HUES64 (cell line): ENCODE results near the gene DBP.
A peak's percentile ranks its signal among the peaks of the same experiment; 100 is the strongest.
"Not testable (repeated sequence)": the region's sequence is repeated elsewhere in the genome, so short reads cannot be mapped to it uniquely, and the experiment has no call there.

ENCODE experiments used
- H3K27ac ChIP-seq: 2 replicates; pipeline ENCODE4 v1.7.0; 2013; ENCODE audit warnings: low read depth, low read length, inconsistent platforms
- H3K27me3 ChIP-seq: 2 replicates; pipeline ENCODE4 v1.6.1; 2013; ENCODE audit warnings: mild to moderate bottlenecking, low read length; ENCODE audit not compliant: insufficient read depth
- H3K36me3 ChIP-seq: 2 replicates; pipeline ENCODE4 v1.6.1; 2013; ENCODE audit warnings: mild to moderate bottlenecking, low read length; ENCODE audit not compliant: insufficient read depth
- H3K4me1 ChIP-seq: 2 replicates; pipeline ENCODE4 v1.6.1; 2013; ENCODE audit warnings: mild to moderate bottlenecking, low read length, moderate library complexity; ENCODE audit not compliant: insufficient read depth
- H3K4me3 ChIP-seq: 2 replicates; pipeline ENCODE4 v1.5.1; 2013; ENCODE audit warnings: mild to moderate bottlenecking, low read length, moderate library complexity
- H3K9ac ChIP-seq: 2 replicates; pipeline ENCODE4 v1.6.1; 2013; ENCODE audit warnings: mild to moderate bottlenecking, low read depth, low read length
- H3K9me3 ChIP-seq: 2 replicates; pipeline ENCODE4 v1.6.1; 2013; ENCODE audit warnings: low read depth, low read length; ENCODE audit not compliant: insufficient read depth
- WGBS: fragments of 150-250, 120-280 bp; methylation state at CpG from one replicate; pipeline ENCODE4 v1.1.7; 2013; ENCODE audit warnings: missing lambda C conversion rate; 5-methylcytosine and 5-hydroxymethylcytosine counted together

DBP gene

GRCh38 chr19:48664476-48664875 lies 27.3 kb upstream of the DBP start:
- Histone ChIP-seq H3K9me3 (no peaks in the 10 kb centered on the region), H3K27ac (no peak overlapping the region), H3K4me1 (no peaks in the 10 kb centered on the region), H3K27me3 (no peaks in the 10 kb centered on the region), H3K36me3 (no peaks in the 10 kb centered on the region), H3K9ac (no peak overlapping the region), H3K4me3 (no peak overlapping the region)
- WGBS, result 90% methylated on average over 14 of the region's 14 CpGs

GRCh38 chr19:48663667-48664066 lies 26.5 kb upstream of the DBP start:
- H3K9me3 ChIP-seq, result no peaks in the 10 kb centered on the region
- no peak overlapping the region for H3K27ac ChIP-seq
- no peak overlapping the region for H3K4me3 ChIP-seq
- H3K36me3 ChIP-seq, result no peaks in the 10 kb centered on the region
- no peaks in the 10 kb centered on the region for H3K4me1 ChIP-seq
- H3K9ac ChIP-seq, result no peak overlapping the region
- 91% methylated on average over 4 of the region's 4 CpGs for WGBS
- no peaks in the 10 kb centered on the region for H3K27me3 ChIP-seq

GRCh38 chr19:48661711-48662090 lies 24.5 kb upstream of the DBP start:
- no peaks in the 10 kb centered on the region for H3K9me3 ChIP-seq
- 0 out of 2 replicates have a peak, but pooled peaks cover 3% of the 10 kb centered on the region for H3K4me1 ChIP-seq
- WGBS, result 96% methylated on average over 50 of the region's 50 CpGs
- H3K4me3 ChIP-seq, result no peak overlapping the region
- no peaks in the 10 kb centered on the region for H3K36me3 ChIP-seq
- H3K9ac ChIP-seq, result no peak overlapping the region
- no peak overlapping the region for H3K27ac ChIP-seq
- no peaks in the 10 kb centered on the region for H3K27me3 ChIP-seq

- Histone ChIP-seq H3K9ac (no peak overlapping the region), H3K27ac (no peak overlapping the region), H3K4me3 (no peak overlapping the region), H3K9me3 (no peaks in the 10 kb centered on the region), H3K27me3 (no peaks in the 10 kb centered on the region), H3K36me3 (no peaks in the 10 kb centered on the region), H3K4me1 (0 out of 2 replicates have a peak, but pooled peaks cover 3% of the 10 kb centered on the region)
- 88% methylated on average over 35 of the region's 35 CpGs for WGBS
These were observed 23.9 kb upstream of the DBP start for GRCh38 chr19:48660852-48661710.

GRCh38 chr19:48659768-48660167 lies 22.6 kb upstream of the DBP start:
- peaks cover 4% of the 10 kb centered on the region; the same call in 1 of the 2 replicates for H3K4me1 ChIP-seq
- WGBS, result 88% methylated on average over 5 of the region's 5 CpGs
- no peak overlapping the region for H3K9ac ChIP-seq
- H3K36me3 ChIP-seq, result no peaks in the 10 kb centered on the region
- H3K27ac ChIP-seq, result no peak overlapping the region
- H3K4me3 ChIP-seq, result no peak overlapping the region
- H3K9me3 ChIP-seq, result no peaks in the 10 kb centered on the region
- no peaks in the 10 kb centered on the region for H3K27me3 ChIP-seq

GRCh38 chr19:48658483-48658882 lies 21.3 kb upstream of the DBP start:
- Histone ChIP-seq H3K27ac (no peak overlapping the region), H3K4me3 (no peak overlapping the region), H3K9me3 (no peaks in the 10 kb centered on the region), H3K4me1 (peaks cover 7% of the 10 kb centered on the region; the same call in 1 of the 2 replicates), H3K36me3 (no peaks in the 10 kb centered on the region), H3K9ac (no peak overlapping the region), H3K27me3 (no peaks in the 10 kb centered on the region)
- WGBS, result 96% methylated on average over 6 of the region's 6 CpGs

GRCh38 chr19:48657828-48658227 lies 20.6 kb upstream of the DBP start:
- not testable (repeated sequence) for H3K27ac ChIP-seq, H3K27me3 ChIP-seq, H3K4me3 ChIP-seq, H3K9me3 ChIP-seq, H3K36me3 ChIP-seq, H3K9ac ChIP-seq, H3K4me1 ChIP-seq
- 97% methylated on average over 5 of the region's 5 CpGs for WGBS

GRCh38 chr19:48656840-48657474 lies 19.8 kb upstream of the DBP start:
- no peak overlapping the region for H3K9ac ChIP-seq
- WGBS, result 48% methylated on average over 16 of the region's 16 CpGs
- no peaks in the 10 kb centered on the region for H3K36me3 ChIP-seq
- H3K9me3 ChIP-seq, result no peaks in the 10 kb centered on the region
- H3K4me3 ChIP-seq, result no peak overlapping the region
- H3K4me1 ChIP-seq, result peaks cover 7% of the 10 kb centered on the region; the same call in 1 of the 2 replicates
- no peaks in the 10 kb centered on the region for H3K27me3 ChIP-seq
- H3K27ac ChIP-seq, result no peak overlapping the region

GRCh38 chr19:48654299-48655059 lies 17.3 kb upstream of the DBP start:
- no peaks in the 10 kb centered on the region for H3K27me3 ChIP-seq
- peak overlapping the region; percentile 26; the same call in 1 of the 2 replicates for H3K9ac ChIP-seq
- peaks cover 7% of the 10 kb centered on the region; the same call in 1 of the 2 replicates for H3K4me1 ChIP-seq
- no peak overlapping the region for H3K4me3 ChIP-seq
- no peaks in the 10 kb centered on the region for H3K36me3 ChIP-seq
- no peak overlapping the region for H3K27ac ChIP-seq
- no peaks in the 10 kb centered on the region for H3K9me3 ChIP-seq
- 78% methylated on average over 11 of the region's 11 CpGs for WGBS

- no peak overlapping the region for H3K9ac ChIP-seq
- no peak overlapping the region for H3K4me3 ChIP-seq
- no peaks in the 10 kb centered on the region for H3K9me3 ChIP-seq
- no peaks in the 10 kb centered on the region for H3K36me3 ChIP-seq
- no peaks in the 10 kb centered on the region for H3K27me3 ChIP-seq
- H3K27ac ChIP-seq, result no peak overlapping the region
- 74% methylated on average over 5 of the region's 5 CpGs for WGBS
- peaks cover 4% of the 10 kb centered on the region; the same call in 1 of the 2 replicates for H3K4me1 ChIP-seq
These were observed 14.5 kb upstream of the DBP start for GRCh38 chr19:48651683-48652048.
